NAMALWA (cell line): ENCODE results near the gene POLR3B.
"Not testable (repeated sequence)": the region's sequence is repeated elsewhere in the genome, so short reads cannot be mapped to it uniquely, and the experiment has no call there.

Experiments used
- DNase-seq: peaks from one replicate; pipeline ENCODE4 v3.0.0-alpha.2; 2015; ENCODE audit warnings: low spot score

POLR3B gene

GRCh38 chr12:106342397-106343213, 14.9 kb upstream of the POLR3B start:
- no peak for DNase-seq

DNA sequence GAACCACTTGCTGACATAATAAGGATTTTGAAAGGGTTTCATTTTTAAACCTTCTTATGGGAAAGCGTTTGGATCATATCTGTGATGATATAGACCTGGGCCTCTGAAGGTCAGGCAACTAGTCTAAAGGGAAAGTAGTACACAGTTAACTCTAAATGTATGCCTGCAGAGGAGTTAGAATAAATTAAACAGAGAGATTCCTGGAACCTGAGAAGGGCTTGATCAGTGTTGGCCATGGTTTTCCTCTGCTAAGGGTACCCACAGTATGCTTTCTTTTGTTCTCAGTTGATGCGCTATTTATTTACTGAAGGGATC, 14.4 kb upstream of the POLR3B start:
- DNase-seq: no peak

DNA sequence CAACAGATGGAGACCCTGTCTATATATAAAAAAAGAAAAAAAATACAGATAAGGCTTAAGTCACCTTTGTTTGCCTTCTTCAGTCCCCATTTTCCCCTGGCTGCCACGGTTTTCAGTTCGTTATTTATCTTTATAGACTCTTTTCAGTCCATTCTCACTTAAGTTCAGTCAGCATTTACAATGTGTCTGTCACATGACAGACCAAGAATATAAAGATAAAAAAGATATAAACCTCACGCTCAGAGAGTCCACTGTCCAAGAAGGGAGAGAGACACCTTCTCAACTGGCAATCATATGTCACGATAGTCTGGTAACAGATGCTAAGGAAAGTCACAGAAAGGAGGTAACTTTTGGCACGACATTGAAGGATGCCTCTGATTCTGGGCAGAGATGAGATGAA, 13.4 kb upstream of the POLR3B start:
- DNase-seq: no peak

- DNase-seq: no peak
Measured at GRCh38 chr12:106345746-106346145, 11.8 kb upstream of the POLR3B start.

GRCh38 chr12:106348411-106348810, 9.1 kb upstream of the POLR3B start:
- DNase-seq: no peak

- DNase-seq: no peak
Measured at GRCh38 chr12:106353175-106353574, 4.4 kb upstream of the POLR3B start.

DNA sequence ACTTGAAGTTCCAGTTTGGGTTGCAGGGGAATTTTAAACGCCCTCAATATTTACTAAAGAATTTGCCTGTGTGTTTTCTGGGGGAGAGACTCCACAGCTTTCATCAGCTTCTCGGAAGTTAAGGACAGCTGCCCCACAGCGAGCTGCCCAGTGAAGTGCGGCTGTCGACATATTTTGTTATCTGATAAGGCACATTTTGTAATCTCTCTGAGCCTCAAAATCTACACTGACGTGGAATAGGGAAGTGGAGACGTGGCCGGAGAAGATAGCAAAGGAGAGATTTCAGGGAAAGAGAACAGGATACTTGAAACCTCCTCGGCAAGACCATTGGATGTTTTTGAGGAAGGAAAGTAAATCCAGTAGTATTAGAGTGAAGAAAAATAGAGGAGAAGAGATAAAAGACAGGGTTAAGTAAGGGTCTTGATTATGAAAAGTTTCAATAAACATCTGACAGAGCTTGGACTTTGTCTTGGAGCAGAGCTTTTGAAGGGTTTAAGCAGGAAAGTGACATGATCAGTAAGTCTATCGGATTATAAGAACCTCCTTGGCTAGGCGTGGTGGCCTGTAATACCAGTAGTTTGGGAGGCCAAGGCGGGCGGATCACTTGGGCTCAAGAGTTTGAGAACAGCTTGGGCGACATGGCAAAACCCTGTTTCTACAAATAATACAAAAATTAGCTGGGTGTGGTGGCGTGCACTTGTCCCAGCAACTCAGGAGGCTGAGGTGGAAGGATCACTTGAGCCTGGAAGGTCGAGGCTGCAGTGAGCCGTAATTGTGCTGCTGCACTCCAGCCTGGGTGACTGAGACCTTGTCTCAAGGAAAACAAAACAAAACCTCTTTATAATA, 1.1 kb downstream of the POLR3B start:
- DNase-seq: no peak

- DNase-seq: no peak
Measured at GRCh38 chr12:106359646-106360399, 2.3 kb downstream of the POLR3B start.

DNA sequence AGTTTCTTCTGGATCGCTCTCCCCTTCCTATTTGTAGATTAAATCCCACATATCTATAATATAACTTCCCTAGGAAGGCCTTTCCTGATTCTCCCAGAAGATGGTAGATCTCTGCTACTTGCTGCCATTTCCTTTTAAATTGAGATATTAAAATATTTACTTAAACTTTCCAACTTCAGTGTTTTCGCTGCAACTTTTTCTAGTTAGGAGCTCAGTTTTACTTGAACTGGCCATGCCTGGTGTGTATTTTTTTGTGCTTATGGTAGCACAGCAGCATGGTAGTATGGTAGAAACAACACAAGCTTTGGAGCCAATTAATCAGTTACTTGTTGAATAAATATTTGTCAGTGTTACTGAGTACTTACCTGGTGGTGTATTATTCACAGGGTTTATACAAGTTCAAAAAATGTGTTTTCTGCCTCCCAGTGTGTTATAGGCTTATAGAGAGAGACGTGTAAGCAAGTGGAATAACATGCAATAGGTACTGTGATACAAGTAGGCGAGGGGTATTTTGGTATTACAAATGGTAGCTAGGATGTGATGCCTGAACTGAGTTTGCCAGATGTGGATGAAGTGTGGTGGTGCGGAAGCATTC, 2.9 kb downstream of the POLR3B start:
- no peak for DNase-seq

GRCh38 chr12:106362971-106363370, 5.4 kb downstream of the POLR3B start:
- DNase-seq: no peak

DNA sequence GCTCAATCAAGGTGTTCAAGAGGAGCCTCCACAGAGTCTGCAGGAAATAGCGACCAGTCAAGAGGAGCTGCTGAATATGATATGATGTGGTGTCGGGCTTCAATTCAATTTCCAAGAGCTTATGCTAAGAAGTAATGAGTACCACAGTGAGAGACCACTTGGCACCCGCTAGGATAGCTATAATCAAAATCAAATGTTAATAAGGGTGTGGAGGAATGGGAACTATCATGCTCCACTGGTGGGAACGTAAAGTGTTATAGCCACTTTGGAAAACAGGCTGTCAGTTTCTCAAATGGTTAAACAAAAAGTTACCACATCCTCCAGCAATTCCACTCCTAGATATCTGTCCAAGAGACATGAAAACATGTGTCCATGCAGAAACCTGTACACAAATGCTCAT, 6.7 kb downstream of the POLR3B start:
- no peak for DNase-seq

DNA sequence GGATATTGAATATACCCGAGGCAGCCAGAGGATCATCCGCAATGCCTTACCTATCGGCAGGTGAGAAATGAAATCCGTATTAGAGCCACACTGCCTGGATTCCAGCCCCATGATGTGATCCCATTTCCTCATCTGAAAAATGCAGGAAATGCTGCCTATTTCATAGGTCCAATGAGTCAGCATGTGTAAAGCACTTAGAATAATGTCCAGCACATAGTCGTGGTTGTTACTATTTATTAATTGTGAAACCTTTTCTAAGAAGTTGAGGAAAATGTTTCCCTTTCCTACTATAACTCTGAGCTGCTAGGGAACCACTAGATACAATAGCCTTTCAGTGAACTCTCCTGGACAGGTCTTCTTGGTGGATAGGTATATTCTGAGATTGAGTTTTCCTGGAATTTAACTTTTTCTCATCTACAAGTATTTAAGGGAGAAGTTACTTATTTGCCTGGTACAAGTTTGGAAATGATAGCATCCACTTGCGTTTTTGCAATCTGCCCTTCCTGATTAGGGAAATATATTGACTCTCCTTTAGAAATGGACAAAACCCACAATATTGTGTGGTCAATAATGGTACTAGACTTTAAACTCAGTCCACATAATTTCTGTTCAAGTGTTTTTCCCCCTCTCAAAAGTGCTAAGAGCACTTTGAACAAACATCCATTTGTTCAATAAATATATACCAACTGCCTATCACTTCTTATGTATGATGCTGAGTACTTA, 12.2 kb downstream of the POLR3B start:
- DNase-seq: no peak

GRCh38 chr12:106378788-106379187, 21.2 kb downstream of the POLR3B start:
- no peak for DNase-seq

DNA sequence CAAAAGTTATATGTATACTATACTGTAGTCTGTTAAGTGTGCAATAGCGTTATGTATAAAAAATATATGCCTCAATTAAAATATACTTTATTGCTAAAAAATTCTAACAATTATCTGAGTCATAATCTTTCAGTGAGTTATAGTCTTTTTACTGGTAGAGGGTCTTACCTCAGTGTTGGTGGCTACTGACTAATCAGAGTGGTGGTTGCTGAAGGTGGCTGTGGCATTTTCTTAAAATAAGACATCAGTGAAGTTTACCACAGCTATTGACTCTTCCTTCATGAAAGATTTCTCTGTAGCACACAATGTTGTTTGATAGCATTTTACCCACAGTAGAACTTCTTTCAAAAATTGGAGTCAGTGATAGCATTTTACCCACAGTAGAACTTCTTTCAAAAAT, 23.4 kb downstream of the POLR3B start:
- DNase-seq: no peak

- DNase-seq: not testable (repeated sequence)
Measured at GRCh38 chr12:106381866-106382265, 24.3 kb downstream of the POLR3B start.

DNA sequence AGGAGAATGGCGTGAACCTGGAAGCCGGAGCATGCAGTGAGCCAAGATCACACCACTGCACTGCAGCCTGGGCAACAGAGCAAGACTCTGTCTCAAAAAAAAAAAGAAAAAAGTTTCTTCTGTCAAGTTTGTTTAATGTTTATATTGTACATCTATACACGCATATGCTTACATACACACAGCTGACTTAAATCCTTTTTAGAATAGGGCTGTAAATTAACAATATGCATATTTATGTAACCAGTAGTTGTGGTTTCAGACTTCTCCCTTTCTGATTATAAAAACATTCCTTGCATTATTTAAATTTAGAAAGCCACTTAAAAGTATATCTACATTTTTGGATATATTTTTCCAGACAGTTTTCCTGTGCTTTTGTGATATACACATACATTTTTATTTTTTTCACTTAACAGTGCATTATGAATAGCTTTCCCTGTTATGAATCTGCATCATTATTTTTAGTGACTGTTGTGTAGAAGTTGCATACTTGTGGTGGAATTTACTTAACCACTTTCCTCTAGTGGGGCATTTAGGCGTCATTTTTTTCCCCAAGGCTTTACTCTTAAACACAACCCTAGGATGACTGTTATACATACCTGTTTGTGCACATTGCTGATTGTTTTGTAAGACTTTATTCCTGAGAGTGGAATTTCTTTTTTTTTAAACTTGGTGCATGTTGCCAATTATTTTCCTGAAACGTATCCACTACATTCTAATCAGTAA, 29.4 kb downstream of the POLR3B start:
- DNase-seq: no peak

DNA sequence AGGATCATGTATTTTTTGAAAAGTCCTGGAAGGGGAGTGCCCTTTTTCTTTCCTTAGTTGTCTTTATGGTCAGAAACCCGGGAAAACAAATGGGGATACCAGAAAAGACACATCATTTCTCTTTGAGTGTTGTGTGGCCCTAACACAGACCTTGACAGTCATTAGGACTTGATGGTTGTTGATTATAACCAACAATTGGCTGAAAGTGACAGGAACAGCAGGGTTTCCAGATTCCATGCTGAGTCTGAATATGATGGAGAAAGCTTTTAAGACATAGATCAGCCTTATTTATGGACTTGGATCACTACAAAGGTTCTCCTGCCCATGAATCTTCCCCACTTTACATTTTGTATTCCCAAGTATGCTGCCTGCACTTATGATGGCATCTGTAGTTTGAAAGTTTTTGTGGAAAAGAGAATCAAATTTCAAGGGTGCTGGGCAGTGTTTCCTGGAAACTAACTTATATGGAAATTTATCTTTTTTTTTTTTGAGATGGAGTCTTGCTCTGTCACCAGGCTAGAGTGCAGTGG, 30.4 kb downstream of the POLR3B start:
- no peak for DNase-seq

GRCh38 chr12:106389151-106389550, 31.6 kb downstream of the POLR3B start:
- no peak for DNase-seq

- no peak for DNase-seq
Measured at GRCh38 chr12:106392759-106393158, 35.2 kb downstream of the POLR3B start.

DNA sequence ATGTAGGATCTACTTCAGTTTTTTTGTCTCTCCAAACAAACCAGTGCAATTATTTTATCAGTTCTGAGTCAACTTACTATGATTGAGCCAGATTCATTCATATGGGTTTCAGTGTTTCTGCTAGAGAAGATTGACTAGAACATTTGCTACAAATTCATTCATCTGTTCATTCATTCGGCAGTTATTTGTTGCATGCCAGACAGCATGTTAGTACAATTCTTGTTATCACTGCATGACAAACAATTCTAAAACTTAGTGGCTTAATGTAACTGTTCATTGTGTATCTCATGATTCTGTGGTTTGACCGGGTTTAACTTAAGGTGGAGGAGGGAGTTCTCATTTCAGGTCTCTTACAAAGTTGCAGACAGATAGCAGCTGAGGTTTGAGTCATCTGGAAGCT, 52.3 kb downstream of the POLR3B start:
- no peak for DNase-seq

DNA sequence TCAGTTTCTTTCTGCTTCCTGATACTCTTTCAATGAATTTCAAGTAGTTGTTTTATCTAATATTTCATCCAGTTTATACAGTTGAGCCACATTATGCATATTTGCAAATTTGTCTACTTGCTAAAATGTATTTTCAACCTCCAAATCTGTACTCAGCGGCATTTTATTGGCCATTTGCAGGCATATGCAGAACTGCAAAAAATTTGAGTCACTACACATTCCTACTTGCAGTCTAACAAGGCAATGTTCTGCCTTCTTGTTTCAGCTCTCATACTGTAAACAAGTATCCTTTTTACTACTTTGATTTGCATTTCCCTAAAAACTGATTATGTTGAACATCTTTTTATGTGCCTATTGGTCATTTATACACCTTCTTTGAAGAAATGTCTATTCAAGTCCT, 55.0 kb downstream of the POLR3B start:
- DNase-seq: no peak
